Lung (tissue), 12 donors: ENCODE data around the gene BHMT. TPM values are rescaled to one million over a fixed set of nuclear protein-coding genes. Genes with fewer than 3 reads are reported as not detected.

Experiments
- ATAC-seq: fragments of 200-7000 bp; cut with Tn5 transposase; one replicate; pipeline ENCODE4 v1.9.1; 2020; ENCODE audit warnings: moderate number of reproducible peaks; ENCODE audit not compliant: insufficient read depth, low FRiP score
- DNase-seq, 3 donors: peaks; one replicate each; pipeline ENCODE4 v3.0.0-alpha.2; 2013 to 2017
- H3K27ac ChIP-seq, 2 donors: one replicate each; pipeline ENCODE4 v1.5.1; 2013; ENCODE audit warnings: mild to moderate bottlenecking in 2 of 2, moderate library complexity in 2 of 2, control low read depth in 1 of 2, inconsistent platforms in 1 of 2, low read depth in 1 of 2, low read length in 1 of 2
- H3K27me3 ChIP-seq, 3 donors: one replicate each; pipeline ENCODE4 v1.5.1; 2013; ENCODE audit warnings: low read length in 2 of 3; ENCODE audit not compliant: control insufficient read depth in 3 of 3, insufficient read depth in 3 of 3
- H3K36me3 ChIP-seq, 4 donors: one replicate each; pipeline ENCODE4 v1.5.1; 2013; ENCODE audit warnings: low read length in 4 of 4, mild to moderate bottlenecking in 1 of 4, moderate library complexity in 1 of 4; ENCODE audit not compliant: control insufficient read depth in 4 of 4, insufficient read depth in 4 of 4
- H3K4me1 ChIP-seq, 5 donors: one replicate each; pipeline ENCODE4 v1.5.1; 2013; ENCODE audit warnings: low read length in 5 of 5, mild to moderate bottlenecking in 2 of 5, moderate library complexity in 1 of 5; ENCODE audit not compliant: control insufficient read depth in 5 of 5, insufficient read depth in 5 of 5
- H3K4me3 ChIP-seq: one replicate; pipeline ENCODE4 v1.5.1; 2013; ENCODE audit warnings: mild to moderate bottlenecking, control low read depth, moderate library complexity
- H3K9ac ChIP-seq, 2 donors: one replicate each; pipeline ENCODE4 v1.5.1; 2013; ENCODE audit warnings: low read length in 2 of 2, control low read depth in 1 of 2; ENCODE audit not compliant: insufficient read depth in 1 of 2
- H3K9me3 ChIP-seq, 4 donors: one replicate each; pipeline ENCODE4 v1.5.1; 2013; ENCODE audit warnings: low read length in 3 of 4, mild to moderate bottlenecking in 1 of 4, moderate library complexity in 1 of 4; ENCODE audit not compliant: control insufficient read depth in 4 of 4, insufficient read depth in 3 of 4
- CTCF ChIP-seq: IDR thresholded peaks from 2 replicates; pipeline ENCODE4 v1.5.1; 2012; ENCODE audit warnings: mild to moderate bottlenecking; ENCODE audit errors: control extremely low read depth, extremely low read depth
- WGBS, 2 donors: extraction: QIAGEN DNeasy Blood & Tissue Kit; methylation state at CpG; one replicate each; pipeline ENCODE4 v1.1.7; 2013; 5-methylcytosine and 5-hydroxymethylcytosine counted together
- polyA plus RNA-seq, 2 donors: library from polyadenylated mRNA; stranded (reverse); fragments of 200-250 nt; gene quantifications; one replicate each; pipeline ENCODE4 v1.2.1, GENCODE V29; 2013
- total RNA-seq, 2 donors: library from RNA; depleted of rRNA in 1 of 2; stranded (reverse); fragments of >200 nt in 1 of 2; gene quantifications; one replicate each; pipeline ENCODE4 v1.2.1, GENCODE V29; 2014 to 2021
- donor health status: control.
- donor health status: control.
- donor health status: Bipolar disorder and iron deficiency.
- donor health status: healthy.
- donor health status: DM: yes; HTN: yes; CAD: no.

BHMT gene
- total and polyA plus RNA-seq, 4 donors = 0.06 to 0.55 (median 0.46) TPM; not detected in 1

- Histone ChIP-seq H3K27me3 (no peaks in the 10 kb centered on the region), H3K4me1 (no peaks in the 10 kb centered on the region), H3K9me3 (no peaks in the 10 kb centered on the region), H3K4me3 (no peak overlapping the region), H3K9ac (no peak overlapping the region), H3K36me3 (no peaks in the 10 kb centered on the region), H3K27ac (no peak overlapping the region)
- ATAC-seq (no peak), DNase-seq (no peak)
- 84 to 91% methylated on average over 2 of the region's 2 CpGs for WGBS, 2 donors
- no peak for TF ChIP-seq CTCF
Measured at GRCh38 chr5:79086116-79086515, 25.5 kb upstream of the BHMT start.

- 78 to 89% methylated on average over 4 of the region's 4 CpGs for WGBS, 2 donors
- no peak overlapping the region for H3K4me3 ChIP-seq
- ATAC-seq (no peak), DNase-seq (no peak)
- H3K4me1 ChIP-seq = no peaks in the 10 kb centered on the region
- no peaks in the 10 kb centered on the region for H3K27me3 ChIP-seq
- H3K9me3 ChIP-seq = no peaks in the 10 kb centered on the region
- H3K27ac ChIP-seq = no peak overlapping the region
- no peak overlapping the region for H3K9ac ChIP-seq
- no peak for TF ChIP-seq CTCF
- H3K36me3 ChIP-seq = no peaks in the 10 kb centered on the region
Measured at GRCh38 chr5:79088507-79088906, 23.1 kb upstream of the BHMT start.

- WGBS, 2 donors = 60 to 75% methylated on average over 3 of the region's 3 CpGs
- H3K9me3 ChIP-seq = no peaks in the 10 kb centered on the region
- H3K4me1 ChIP-seq = peaks cover 0 to 10% (median 0%) of the 10 kb centered on the region in 5 donors
- no peaks in the 10 kb centered on the region for H3K36me3 ChIP-seq
- ATAC-seq (no peak), DNase-seq (no peak)
- no peak for TF ChIP-seq CTCF
- H3K27ac ChIP-seq = no peak overlapping the region
- H3K4me3 ChIP-seq = no peak overlapping the region
- no peak overlapping the region for H3K9ac ChIP-seq
- no peaks in the 10 kb centered on the region for H3K27me3 ChIP-seq
Measured at GRCh38 chr5:79091064-79091463, 20.5 kb upstream of the BHMT start.

GRCh38 chr5:79093762-79094161, 17.8 kb upstream of the BHMT start:
- Histone ChIP-seq H3K9me3 (no peaks in the 10 kb centered on the region), H3K4me3 (no peak overlapping the region), H3K27me3 (no peaks in the 10 kb centered on the region), H3K4me1 (peaks cover 0 to 10% (median 0%) of the 10 kb centered on the region in 5 donors), H3K36me3 (no peaks in the 10 kb centered on the region), H3K27ac (no peak overlapping the region), H3K9ac (no peak overlapping the region)
- peak in 2 of 3 donors; percentile 38 to 78 for DNase-seq
- no peak for ATAC-seq
- WGBS, 2 donors = 63 to 81% methylated on average over 3 of the region's 3 CpGs
- TF ChIP-seq CTCF = no peak
